Keratinocyte (primary cell): ENCODE measurements around the gene TAS2R42.

Experiments used
- EZH2 ChIP-seq: IDR thresholded peaks from one replicate; pipeline ENCODE4 v1.6.1; 2012; ENCODE audit warnings: inconsistent platforms, mild to moderate bottlenecking, low read length, moderate library complexity
- TF ChIP-seq, protein P1 (sequence below), 3 experiments: IDR thresholded peaks in 1 of 3; conservative IDR thresholded peaks in 1 of 3; optimal IDR thresholded peaks in 1 of 3; 2 replicates in 2 of 3; 3 replicates in 1 of 3; pipeline versions ENCODE3 to v1.5.1; 2011; ENCODE audit warnings: low read length in 3 of 3, mild to moderate bottlenecking in 3 of 3, moderate library complexity in 2 of 3, control low read depth in 1 of 3, inconsistent platforms in 1 of 3; ENCODE audit not compliant: insufficient read depth in 2 of 3; ENCODE audit errors: extremely low read depth in 1 of 3

- TF ChIP-seq, protein P1, sequence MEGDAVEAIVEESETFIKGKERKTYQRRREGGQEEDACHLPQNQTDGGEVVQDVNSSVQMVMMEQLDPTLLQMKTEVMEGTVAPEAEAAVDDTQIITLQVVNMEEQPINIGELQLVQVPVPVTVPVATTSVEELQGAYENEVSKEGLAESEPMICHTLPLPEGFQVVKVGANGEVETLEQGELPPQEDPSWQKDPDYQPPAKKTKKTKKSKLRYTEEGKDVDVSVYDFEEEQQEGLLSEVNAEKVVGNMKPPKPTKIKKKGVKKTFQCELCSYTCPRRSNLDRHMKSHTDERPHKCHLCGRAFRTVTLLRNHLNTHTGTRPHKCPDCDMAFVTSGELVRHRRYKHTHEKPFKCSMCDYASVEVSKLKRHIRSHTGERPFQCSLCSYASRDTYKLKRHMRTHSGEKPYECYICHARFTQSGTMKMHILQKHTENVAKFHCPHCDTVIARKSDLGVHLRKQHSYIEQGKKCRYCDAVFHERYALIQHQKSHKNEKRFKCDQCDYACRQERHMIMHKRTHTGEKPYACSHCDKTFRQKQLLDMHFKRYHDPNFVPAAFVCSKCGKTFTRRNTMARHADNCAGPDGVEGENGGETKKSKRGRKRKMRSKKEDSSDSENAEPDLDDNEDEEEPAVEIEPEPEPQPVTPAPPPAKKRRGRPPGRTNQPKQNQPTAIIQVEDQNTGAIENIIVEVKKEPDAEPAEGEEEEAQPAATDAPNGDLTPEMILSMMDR (optimal IDR thresholded peaks at IDR 0.05 in 1 of 3, IDR thresholded peaks at IDR 0.05 in 1 of 3, conservative IDR thresholded peaks at IDR 0.05 in 1 of 3; ENCODE audit: extremely low read depth in 1 of 3, insufficient read depth in 2 of 3, low read length in 3 of 3) = no peak
- no peak for TF ChIP-seq EZH2
Observed at GRCh38 chr12:11136075-11136474, 50.7 kb downstream of the TAS2R42 start.
